Neuronal stem cell (in vitro differentiated cells): ENCODE measurements around the gene UTS2B. TPM values are rescaled to one million over a fixed set of nuclear protein-coding genes. Genes with fewer than 3 reads are reported as not detected.
A peak's percentile ranks its signal among the peaks of the same experiment; 100 is the strongest.

Experiments used
- DNase-seq: peaks from one replicate; pipeline ENCODE4 v3.0.0-alpha.2; 2013; ENCODE audit warnings: low spot score
- H2AFZ ChIP-seq: one replicate; pipeline ENCODE4 v1.6.1; 2013; ENCODE audit warnings: mild to moderate bottlenecking, low read length, inconsistent platforms
- H2AK5ac ChIP-seq: 2 replicates; pipeline ENCODE4 v1.6.1; 2013; ENCODE audit warnings: low read depth, mild to moderate bottlenecking, inconsistent platforms, low read length, moderate library complexity, mixed read lengths
- H2BK120ac ChIP-seq: 2 replicates; pipeline ENCODE4 v1.6.1; 2013; ENCODE audit warnings: low read depth, mild to moderate bottlenecking, inconsistent platforms, low read length, moderate library complexity, mixed read lengths
- H2BK12ac ChIP-seq: one replicate; pipeline ENCODE4 v1.6.1; 2013; ENCODE audit warnings: low read length, inconsistent platforms
- H2BK15ac ChIP-seq: 2 replicates; pipeline ENCODE4 v1.6.1; 2013; ENCODE audit warnings: mild to moderate bottlenecking, low read length, inconsistent platforms, mixed read lengths
- H2BK5ac ChIP-seq: one replicate; pipeline ENCODE4 v1.6.1; 2013; ENCODE audit warnings: inconsistent platforms, mild to moderate bottlenecking, low read length, moderate library complexity
- H3K14ac ChIP-seq: one replicate; pipeline ENCODE4 v1.6.1; 2013; ENCODE audit warnings: low read length, inconsistent platforms
- H3K18ac ChIP-seq: 2 replicates; pipeline ENCODE4 v1.6.1; 2013; ENCODE audit warnings: low read length, inconsistent platforms
- H3K23ac ChIP-seq: 2 replicates; pipeline ENCODE4 v1.6.1; 2013; ENCODE audit warnings: low read depth, mild to moderate bottlenecking, mixed read lengths, low read length, inconsistent platforms; ENCODE audit not compliant: poor library complexity
- H3K27ac ChIP-seq: replicated peaks from 3 replicates; pipeline ENCODE4 v1.5.1; 2013; ENCODE audit warnings: low read length, inconsistent platforms
- H3K27me3 ChIP-seq, 3 experiments: 2 replicates each; pipeline ENCODE4 v1.6.1; 2013; ENCODE audit warnings: low read length in 3 of 3, mild to moderate bottlenecking in 2 of 3, inconsistent platforms in 1 of 3, low read depth in 1 of 3, mixed read lengths in 1 of 3, moderate library complexity in 1 of 3; ENCODE audit not compliant: control insufficient read depth in 3 of 3, insufficient read depth in 3 of 3
- H3K36me3 ChIP-seq, 2 donors: replicated peaks in 1 of 2; 2 replicates each; pipeline ENCODE4 v1.6.1; 2013; ENCODE audit warnings: low read length in 2 of 2; ENCODE audit not compliant: control insufficient read depth in 2 of 2, insufficient read depth in 2 of 2
- H3K4ac ChIP-seq: 2 replicates; pipeline ENCODE4 v1.6.1; 2013; ENCODE audit warnings: inconsistent platforms, mild to moderate bottlenecking, low read length, moderate library complexity
- H3K4me1 ChIP-seq, 2 donors: 1 replicate in 1 of 2; 2 replicates in 1 of 2; pipeline ENCODE4 v1.6.1; 2013; ENCODE audit warnings: low read length in 2 of 2, low read depth in 1 of 2; ENCODE audit not compliant: control insufficient read depth in 2 of 2, insufficient read depth in 1 of 2
- H3K4me2 ChIP-seq: one replicate; pipeline ENCODE4 v1.6.1; 2013; ENCODE audit warnings: mild to moderate bottlenecking, low read length, inconsistent platforms; ENCODE audit not compliant: insufficient read depth, poor library complexity, severe bottlenecking
- H3K4me3 ChIP-seq, 2 donors: 2 replicates each; pipeline ENCODE4 v1.5.1; 2013; ENCODE audit warnings: low read length in 2 of 2, mild to moderate bottlenecking in 2 of 2, inconsistent platforms in 1 of 2, moderate library complexity in 1 of 2
- H3K79me1 ChIP-seq: one replicate; pipeline ENCODE4 v1.6.1; 2013; ENCODE audit warnings: low read depth, mild to moderate bottlenecking, inconsistent platforms, low read length, moderate library complexity
- H3K9ac ChIP-seq: one replicate; pipeline ENCODE4 v1.6.1; 2013; ENCODE audit warnings: mild to moderate bottlenecking, low read depth, low read length, inconsistent platforms; ENCODE audit not compliant: poor library complexity
- H3K9me3 ChIP-seq, 2 donors: replicated peaks in 1 of 2; 2 replicates each; pipeline versions ENCODE3 to v1.6.1; 2013; ENCODE audit warnings: low read length in 2 of 2, mild to moderate bottlenecking in 2 of 2, inconsistent platforms in 1 of 2, low read depth in 1 of 2, mixed read lengths in 1 of 2, moderate library complexity in 1 of 2; ENCODE audit not compliant: control insufficient read depth in 2 of 2, insufficient read depth in 1 of 2
- H4K8ac ChIP-seq: one replicate; pipeline ENCODE4 v1.6.1; 2013; ENCODE audit warnings: low read depth, mild to moderate bottlenecking, inconsistent platforms, low read length, moderate library complexity
- H4K91ac ChIP-seq: one replicate; pipeline ENCODE4 v1.6.1; 2013; ENCODE audit warnings: low read length, low read depth, mild to moderate bottlenecking, inconsistent platforms; ENCODE audit not compliant: poor library complexity
- WGBS, 2 donors: extraction: QIAGEN DNeasy Blood & Tissue Kit; methylation state at CpG; one replicate each; pipeline ENCODE4 v1.1.7; 2013; ENCODE audit warnings: missing lambda C conversion rate in 2 of 2, mixed read lengths in 1 of 2; ENCODE audit not compliant: insufficient read length in 2 of 2, insufficient replicate concordance in 1 of 2; ENCODE audit errors: extremely low coverage in 2 of 2; 5-methylcytosine and 5-hydroxymethylcytosine counted together
- polyA plus RNA-seq, 2 experiments: library from polyadenylated mRNA; stranded (reverse); fragments of 200-250 nt; gene quantifications; one replicate each; pipeline ENCODE4 v1.2.3, GENCODE V29; 2013

Gene UTS2B, protein sequence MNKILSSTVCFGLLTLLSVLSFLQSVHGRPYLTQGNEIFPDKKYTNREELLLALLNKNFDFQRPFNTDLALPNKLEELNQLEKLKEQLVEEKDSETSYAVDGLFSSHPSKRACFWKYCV
- 0.10 TPM for polyA plus RNA-seq (2013, experiment 1 of 2)
- 0.07 TPM for polyA plus RNA-seq (2013, experiment 2 of 2)

DNA sequence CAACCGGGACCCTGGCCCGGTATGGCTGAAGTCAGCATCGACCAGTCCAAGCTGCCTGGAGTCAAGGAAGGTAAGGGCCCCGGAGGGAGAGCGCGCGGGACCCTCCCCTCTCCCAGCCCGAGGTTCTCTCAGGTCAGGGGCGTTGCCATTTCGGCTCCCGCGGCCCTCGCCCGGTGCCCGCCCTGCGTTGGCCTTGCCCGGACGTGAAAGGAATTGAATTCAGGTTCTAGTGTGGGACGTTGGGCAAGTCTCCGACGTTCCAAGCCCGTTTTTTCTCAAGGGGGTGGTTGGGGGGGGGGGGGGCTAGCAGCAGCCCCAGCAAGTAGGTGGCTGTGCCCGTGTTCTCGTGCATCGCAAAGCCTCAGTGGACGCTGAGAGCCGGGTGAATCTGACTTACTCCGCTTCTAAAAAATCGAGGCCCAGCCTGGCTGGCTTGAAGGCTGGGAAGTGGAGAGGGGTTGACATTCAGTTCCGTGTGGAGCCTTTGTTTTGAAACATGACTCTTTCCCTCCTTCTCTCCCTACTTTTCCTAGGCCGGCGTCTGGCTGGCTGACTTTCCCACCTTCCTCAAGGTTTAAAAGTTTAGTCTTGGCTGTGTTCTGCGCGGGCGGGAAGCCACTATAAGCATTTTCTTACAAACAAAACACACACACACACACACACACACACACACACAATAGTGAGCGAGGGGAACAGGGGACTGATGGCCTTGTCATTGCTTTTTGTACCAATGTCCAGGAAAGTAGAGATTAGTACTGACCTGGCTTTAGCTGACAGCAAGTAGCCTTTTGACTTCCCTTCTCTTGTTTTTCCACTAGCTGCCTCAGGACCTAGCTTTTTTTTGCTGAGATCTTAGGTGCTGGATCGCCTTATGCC, at the start of gene UTS2B:
UTS2B (minus strand) TSS at position 873 of the 876 bp plus-strand sequence. CDS start 48,337 bp downstream, outside the sequence.
- Histone ChIP-seq H2BK12ac (no peak within 1 kb of the TSS), H3K27ac (peak within 1 kb of the TSS; percentile 80), H3K4me2 (peak within 1 kb of the TSS; percentile 61), H3K9me3 (no peaks in the 10 kb centered on the region), H3K4ac (peak within 1 kb of the TSS; percentile 76), H3K18ac (peak within 1 kb of the TSS; percentile 99), H3K23ac (peak within 1 kb of the TSS; percentile 96), H2AK5ac (peak within 1 kb of the TSS; percentile 15), H3K27me3 (no peaks in the 10 kb centered on the region), H3K79me1 (no peaks in the 10 kb centered on the region), H4K91ac (peak within 1 kb of the TSS; percentile 28), H2AFZ (peak within 1 kb of the TSS; percentile 94), H3K4me3 (peak within 1 kb of the TSS; percentile 55 to 97), H2BK5ac (peak within 1 kb of the TSS; percentile 70), H3K4me1 (peaks cover 12 to 14% of the 10 kb centered on the region in 2 donors), H3K14ac (peak within 1 kb of the TSS; percentile 33), H2BK15ac (peak within 1 kb of the TSS; percentile 84), H3K9ac (peak within 1 kb of the TSS; percentile 96), H2BK120ac (no peak within 1 kb of the TSS), H3K36me3 (no peaks in the 10 kb centered on the region), H4K8ac (no peak within 1 kb of the TSS)
- WGBS, 2 donors = no CpG with 5 or more reads among the region's 37 CpGs
- DNase-seq = peak; percentile 47

DNA sequence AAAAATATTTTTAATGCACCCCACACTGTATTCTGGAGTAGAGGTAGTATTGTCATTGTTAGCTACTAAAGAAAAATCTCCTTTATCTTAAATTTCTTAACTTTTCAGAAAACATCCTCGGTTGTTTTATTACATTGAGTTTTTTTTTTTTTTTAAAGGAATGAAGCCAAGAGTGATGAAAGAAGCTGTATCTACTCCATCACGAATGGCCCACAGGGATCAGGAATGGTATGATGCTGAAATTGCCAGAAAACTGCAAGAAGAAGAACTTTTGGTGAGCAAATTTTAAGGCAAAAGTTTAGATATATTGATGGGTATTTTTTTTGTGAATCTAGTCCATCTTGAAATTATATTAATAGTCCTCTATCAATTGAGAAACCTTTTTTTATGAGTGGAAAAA, 49.7 kb upstream of the UTS2B start:
- WGBS, 2 donors = no CpG with 5 or more reads among the region's 2 CpGs
- Histone ChIP-seq H3K23ac (no peak overlapping the region), H2BK120ac (no peak overlapping the region), H3K4me3 (no peak overlapping the region), H3K4me1 (no peaks in the 10 kb centered on the region), H3K79me1 (no peaks in the 10 kb centered on the region), H4K91ac (no peak overlapping the region), H2BK12ac (no peak overlapping the region), H3K9ac (no peak overlapping the region), H2AK5ac (no peak overlapping the region), H3K4ac (no peak overlapping the region), H3K9me3 (peaks cover 0 to 3% of the 10 kb centered on the region in 2 donors), H3K27ac (no peak overlapping the region), H3K18ac (no peak overlapping the region), H3K14ac (no peak overlapping the region), H2BK15ac (no peak overlapping the region), H2AFZ (no peak overlapping the region), H3K36me3 (peaks cover 8 to 88% of the 10 kb centered on the region in 2 donors), H3K27me3 (no peaks in the 10 kb centered on the region), H3K4me2 (no peak overlapping the region), H4K8ac (no peak overlapping the region), H2BK5ac (no peak overlapping the region)
- DNase-seq = no peak

DNA sequence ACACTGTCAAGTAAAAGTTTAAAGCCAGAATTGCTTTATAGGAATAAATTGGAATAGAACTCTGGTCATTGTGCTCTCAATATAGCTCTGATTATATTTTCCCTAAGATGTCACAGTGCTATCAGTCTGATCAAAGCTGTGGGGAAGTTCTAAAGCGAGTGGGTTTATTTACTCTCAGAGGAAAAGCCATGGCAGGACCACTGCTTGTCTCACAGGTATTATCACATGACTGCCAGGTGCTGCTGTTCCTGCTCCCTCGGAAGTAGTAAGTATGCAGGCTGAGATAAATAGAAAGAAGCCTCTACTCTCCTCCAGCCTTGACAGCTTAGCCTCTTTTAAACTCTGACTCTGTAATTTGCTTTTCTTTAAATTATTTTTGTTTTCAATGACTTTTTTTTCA, 49.1 kb upstream of the UTS2B start:
- H2AFZ ChIP-seq = no peak overlapping the region
- H3K4me2 ChIP-seq = no peak overlapping the region
- H3K9me3 ChIP-seq = peaks cover 0 to 3% of the 10 kb centered on the region in 2 donors
- H3K9ac ChIP-seq = no peak overlapping the region
- no peak overlapping the region for H2BK120ac ChIP-seq
- H2BK12ac ChIP-seq = no peak overlapping the region
- no peaks in the 10 kb centered on the region for H3K27me3 ChIP-seq
- no peaks in the 10 kb centered on the region for H3K4me1 ChIP-seq
- H3K27ac ChIP-seq = no peak overlapping the region
- no peak overlapping the region for H4K91ac ChIP-seq
- no peak for DNase-seq
- H3K23ac ChIP-seq = no peak overlapping the region
- no peak overlapping the region for H4K8ac ChIP-seq
- H3K4ac ChIP-seq = no peak overlapping the region
- H2BK15ac ChIP-seq = no peak overlapping the region
- H3K14ac ChIP-seq = no peak overlapping the region
- no CpG with 5 or more reads among the region's 2 CpGs for WGBS, 2 donors
- H3K18ac ChIP-seq = no peak overlapping the region
- H2AK5ac ChIP-seq = no peak overlapping the region
- peaks cover 10 to 89% of the 10 kb centered on the region in 2 donors for H3K36me3 ChIP-seq
- H2BK5ac ChIP-seq = no peak overlapping the region
- H3K79me1 ChIP-seq = no peaks in the 10 kb centered on the region
- H3K4me3 ChIP-seq = no peak overlapping the region

DNA sequence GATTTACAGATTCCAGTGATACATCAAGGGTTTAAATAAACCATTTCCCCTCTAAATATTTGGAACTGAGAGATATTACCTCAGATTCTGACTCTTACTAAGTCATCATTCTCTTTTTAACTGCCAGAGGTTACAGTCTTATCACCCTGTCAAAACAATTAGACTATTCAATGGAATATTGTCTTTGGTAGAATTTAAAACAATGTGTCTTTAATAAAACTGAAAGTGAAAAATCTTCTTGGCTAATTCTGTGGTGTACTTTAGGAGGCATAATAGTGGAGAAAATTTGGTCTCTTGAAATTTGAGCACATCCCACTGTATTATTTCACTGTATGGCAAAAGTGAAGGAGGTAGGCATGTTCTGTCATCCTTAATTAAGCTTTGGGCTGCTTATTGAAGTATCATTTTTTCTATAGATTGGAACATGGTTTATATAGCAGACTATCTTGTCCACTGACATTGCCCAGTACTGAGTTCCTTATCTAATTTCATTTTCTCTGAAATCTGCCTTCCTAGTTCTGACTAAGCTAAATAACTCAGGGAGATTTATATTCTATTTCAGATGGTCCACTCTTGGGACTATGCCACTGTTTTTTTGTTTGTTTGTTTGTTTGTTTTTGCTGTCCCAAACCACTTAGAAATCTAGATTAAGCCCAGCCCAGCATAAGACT, 48.0 kb upstream of the UTS2B start:
- H3K23ac ChIP-seq = no peak overlapping the region
- no peak for DNase-seq
- no peak overlapping the region for H4K91ac ChIP-seq
- no peak overlapping the region for H2BK120ac ChIP-seq
- H3K9me3 ChIP-seq = peaks cover 0 to 3% of the 10 kb centered on the region in 2 donors
- H3K27ac ChIP-seq = no peak overlapping the region
- H3K27me3 ChIP-seq = no peaks in the 10 kb centered on the region
- H3K4ac ChIP-seq = no peak overlapping the region
- no peak overlapping the region for H3K4me3 ChIP-seq
- no peaks in the 10 kb centered on the region for H3K4me1 ChIP-seq
- H2BK12ac ChIP-seq = no peak overlapping the region
- no peaks in the 10 kb centered on the region for H3K79me1 ChIP-seq
- no peak overlapping the region for H3K9ac ChIP-seq
- H2BK15ac ChIP-seq = no peak overlapping the region
- H3K4me2 ChIP-seq = no peak overlapping the region
- H2AK5ac ChIP-seq = no peak overlapping the region
- H2AFZ ChIP-seq = no peak overlapping the region
- H3K14ac ChIP-seq = no peak overlapping the region
- no peak overlapping the region for H3K18ac ChIP-seq
- H4K8ac ChIP-seq = no peak overlapping the region
- no peak overlapping the region for H2BK5ac ChIP-seq
- peaks cover 10 to 87% of the 10 kb centered on the region in 2 donors for H3K36me3 ChIP-seq
